Adrenal gland (tissue), 5 donors: Measurements from ENCODE around the gene PMPCA.

Experiments
- POLR2A ChIP-seq, 2 donors: fragments of 450-650 bp; IDR thresholded peaks; one replicate each; pipeline ENCODE4 v1.6.1; 2017; ENCODE audit warnings: antibody characterized with exemption in 2 of 2, mild to moderate bottlenecking in 2 of 2, moderate library complexity in 1 of 2
- TF ChIP-seq, protein P1 (sequence below), 6 experiments: fragments of 450-650 bp in 4 of 6; fragments of 200-600 bp in 2 of 6; sonication (generic) in 1 of 6; IDR thresholded peaks; 1 replicate in 5 of 6; 2 replicates in 1 of 6; pipeline versions ENCODE4 v1.5.1 to v1.8.0; 2016 to 2021; ENCODE audit warnings: antibody characterized with exemption in 6 of 6, mild to moderate bottlenecking in 2 of 6, moderate library complexity in 1 of 6
- donor health status: DM: no; HTN: no; CAD: no.

DNA sequence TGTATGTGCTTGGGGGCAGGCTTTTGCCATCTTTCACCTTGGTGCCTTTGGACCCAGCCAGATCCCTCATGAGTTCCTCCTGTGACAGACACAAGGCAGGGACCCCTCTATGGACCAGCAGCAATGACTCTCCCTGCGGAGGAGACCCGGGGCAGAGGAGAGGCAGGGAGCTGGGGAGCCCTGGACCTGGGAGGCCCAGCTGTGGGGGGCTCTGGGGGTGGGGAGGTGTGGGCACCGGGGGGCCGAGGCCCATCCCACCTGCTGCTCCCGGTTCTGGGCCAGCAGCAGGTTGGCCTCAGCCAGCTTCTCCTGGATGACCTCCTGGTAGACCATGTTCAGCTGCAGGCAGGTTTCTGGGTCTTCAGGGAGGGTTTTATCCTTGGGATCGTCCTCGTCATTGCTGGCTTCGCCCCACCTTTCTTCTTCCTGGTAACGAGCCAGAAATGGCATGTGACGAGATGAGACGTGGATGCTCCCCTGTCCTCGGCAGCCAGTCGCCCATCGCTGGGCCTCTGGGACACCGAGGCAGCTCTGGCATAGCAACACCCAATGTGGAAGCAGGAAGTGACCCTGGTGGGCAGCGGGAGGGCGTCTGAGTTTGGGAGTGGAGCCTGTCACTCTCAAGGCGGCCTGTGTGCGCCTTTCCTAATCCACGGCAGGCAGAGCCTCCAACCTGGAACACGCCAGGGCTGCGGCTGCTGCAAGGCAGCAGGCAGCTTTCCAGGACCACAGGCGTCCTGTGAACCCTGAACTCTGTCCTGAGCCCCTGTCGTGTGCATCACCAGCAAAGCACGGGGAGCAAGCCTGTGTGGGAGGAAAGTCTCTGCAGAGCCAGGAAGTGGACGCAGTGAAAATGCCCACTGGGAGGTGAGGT is 14.9 kb upstream of the PMPCA start:
- TF ChIP-seq, protein P1, sequence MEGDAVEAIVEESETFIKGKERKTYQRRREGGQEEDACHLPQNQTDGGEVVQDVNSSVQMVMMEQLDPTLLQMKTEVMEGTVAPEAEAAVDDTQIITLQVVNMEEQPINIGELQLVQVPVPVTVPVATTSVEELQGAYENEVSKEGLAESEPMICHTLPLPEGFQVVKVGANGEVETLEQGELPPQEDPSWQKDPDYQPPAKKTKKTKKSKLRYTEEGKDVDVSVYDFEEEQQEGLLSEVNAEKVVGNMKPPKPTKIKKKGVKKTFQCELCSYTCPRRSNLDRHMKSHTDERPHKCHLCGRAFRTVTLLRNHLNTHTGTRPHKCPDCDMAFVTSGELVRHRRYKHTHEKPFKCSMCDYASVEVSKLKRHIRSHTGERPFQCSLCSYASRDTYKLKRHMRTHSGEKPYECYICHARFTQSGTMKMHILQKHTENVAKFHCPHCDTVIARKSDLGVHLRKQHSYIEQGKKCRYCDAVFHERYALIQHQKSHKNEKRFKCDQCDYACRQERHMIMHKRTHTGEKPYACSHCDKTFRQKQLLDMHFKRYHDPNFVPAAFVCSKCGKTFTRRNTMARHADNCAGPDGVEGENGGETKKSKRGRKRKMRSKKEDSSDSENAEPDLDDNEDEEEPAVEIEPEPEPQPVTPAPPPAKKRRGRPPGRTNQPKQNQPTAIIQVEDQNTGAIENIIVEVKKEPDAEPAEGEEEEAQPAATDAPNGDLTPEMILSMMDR (IDR thresholded peaks at IDR 0.05): no peak
- TF ChIP-seq POLR2A (IDR thresholded peaks at IDR 0.05): no peak
